ENCODE results near the gene LRMDA. TPM values are rescaled to one million over a fixed set of nuclear protein-coding genes. Genes with fewer than 3 reads are reported as not detected.

Gene LRMDA
- total and polyA plus RNA-seq, 2 of the 4 experiments (the other 2 are of a cell fraction): 0.07 TPM; not detected in 1

- TF ChIP-seq, protein P1, sequence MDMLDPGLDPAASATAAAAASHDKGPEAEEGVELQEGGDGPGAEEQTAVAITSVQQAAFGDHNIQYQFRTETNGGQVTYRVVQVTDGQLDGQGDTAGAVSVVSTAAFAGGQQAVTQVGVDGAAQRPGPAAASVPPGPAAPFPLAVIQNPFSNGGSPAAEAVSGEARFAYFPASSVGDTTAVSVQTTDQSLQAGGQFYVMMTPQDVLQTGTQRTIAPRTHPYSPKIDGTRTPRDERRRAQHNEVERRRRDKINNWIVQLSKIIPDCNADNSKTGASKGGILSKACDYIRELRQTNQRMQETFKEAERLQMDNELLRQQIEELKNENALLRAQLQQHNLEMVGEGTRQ (IDR thresholded peaks at IDR 0.05; ENCODE audit: low read depth, low read length): no peak
These were observed 36.1 kb upstream of the LRMDA start (continued) for GRCh38 chr10:75395066-75395931.

All from IMR-90 (cell line).